ENCODE measurements around the gene NKAPL.

- no peak for TF ChIP-seq EZH2phosphoT487 (IDR thresholded peaks at IDR 0.05; ENCODE audit: insufficient read depth, low read depth)
- TF ChIP-seq EZH2 (IDR thresholded peaks at IDR 0.05; ENCODE audit: insufficient read depth, poor library complexity, severe bottlenecking) = no peak
Measured at GRCh38 chr6:28296520-28297060, 37.5 kb downstream of the NKAPL start.
